Transverse colon (tissue), 4 donors: ENCODE results near the gene NADK. TPM values are rescaled to one million over a fixed set of nuclear protein-coding genes. Genes with fewer than 3 reads are reported as not detected.
A peak's percentile ranks its signal among the peaks of the same experiment; 100 is the strongest.

Experiments
- DNase-seq: peaks from one replicate; pipeline ENCODE4 v3.0.0-alpha.2; 2019
- H3K27ac ChIP-seq, 4 donors: fragments of 200-600 bp; sonication (generic); 2 replicates each; pipeline ENCODE4 v1.5.1; 2016 to 2018; ENCODE audit warnings: inconsistent platforms in 4 of 4
- H3K27me3 ChIP-seq: fragments of 200-600 bp; sonication (generic); 2 replicates; pipeline ENCODE4 v1.5.1; 2017; ENCODE audit warnings: inconsistent platforms
- H3K36me3 ChIP-seq, 4 donors: fragments of 200-600 bp; sonication (generic); 2 replicates each; pipeline ENCODE4 v1.5.1; 2017 to 2019; ENCODE audit warnings: inconsistent platforms in 4 of 4
- H3K4me1 ChIP-seq, 4 donors: fragments of 200-600 bp; sonication (generic); 2 replicates each; pipeline ENCODE4 v1.5.1; 2017 to 2020; ENCODE audit warnings: inconsistent platforms in 4 of 4
- H3K4me3 ChIP-seq, 4 donors: fragments of 200-600 bp; sonication (generic); 1 replicate in 1 of 4; 2 replicates in 3 of 4; pipeline versions ENCODE4 v1.5.1 to v1.6.1; 2017 to 2019; ENCODE audit warnings: inconsistent platforms in 4 of 4
- H3K9me3 ChIP-seq, 2 donors: fragments of 200-600 bp; sonication (generic); 2 replicates each; pipeline ENCODE4 v1.5.1; 2017 to 2019; ENCODE audit warnings: inconsistent platforms in 2 of 2
- CTCF ChIP-seq, 5 experiments: fragments of 200-600 bp in 3 of 5; fragments of 450-650 bp in 2 of 5; sonication (generic) in 3 of 5; IDR thresholded peaks; 1 replicate in 2 of 5; 2 replicates in 3 of 5; pipeline ENCODE4 v1.5.1; 2016 to 2017; ENCODE audit warnings: antibody characterized with exemption in 5 of 5, inconsistent platforms in 3 of 5, mild to moderate bottlenecking in 2 of 5, moderate library complexity in 1 of 5
- EP300 ChIP-seq: sonication (generic); formaldehyde crosslinking; IDR thresholded peaks from one replicate; pipeline ENCODE4 v1.6.1; 2017; ENCODE audit warnings: antibody characterized with exemption, low read depth
- POLR2A ChIP-seq: fragments of 450-650 bp; IDR thresholded peaks from one replicate; pipeline ENCODE4 v1.6.1; 2016; ENCODE audit warnings: antibody characterized with exemption, mild to moderate bottlenecking, moderate library complexity
- POLR2AphosphoS5 ChIP-seq, 3 donors: sonication (generic); formaldehyde crosslinking; IDR thresholded peaks; one replicate each; pipeline ENCODE4 v1.6.1; 2016; ENCODE audit warnings: antibody characterized with exemption in 3 of 3
- WGBS, 2 donors: methylation state at CpG; one replicate each; pipeline ENCODE4 v1.1.5; 2018; ENCODE audit warnings: low coverage in 1 of 2; 5-methylcytosine and 5-hydroxymethylcytosine counted together
- in situ Hi-C, 4 donors: fragments of 200-750 bp; cut with MboI; loops; one replicate each; pipeline versions ENCODE4 v1.15.0 to v1.15.1; 2017; ENCODE audit warnings: low sequenced_read_pairs in 3 of 4, low pct_ligation_motif_present in 1 of 4, low pct_unique_long_range_greater_than_20kb in 1 of 4
- intact Hi-C: fragments of 100-400 bp; cut with DNase I; formaldehyde crosslinking; loops from one replicate; pipeline ENCODE4 v1.15.1; 2023; ENCODE audit warnings: low total_unique reads
- total RNA-seq, 4 donors: library from RNA; depleted of rRNA; stranded (reverse); fragments of >200 nt; gene quantifications; one replicate each; pipeline ENCODE4 v1.1.0, GENCODE V29; 2016

Gene NADK
- total RNA-seq, 4 donors from 2014 or later: 129 to 191 (median 152) TPM

GRCh38 chr1:1763657-1764621 is 14.3 kb downstream of the NADK start:
- DNase-seq: no peak
- 94 to 96% methylated on average over 4 to 32 of the region's 32 CpGs for WGBS, 2 donors
- no peak overlapping the region for H3K4me3 ChIP-seq
- no peak overlapping the region for H3K27ac ChIP-seq
- H3K4me1 ChIP-seq: peaks cover 7 to 11% (median 8%) of the 10 kb centered on the region in 4 donors
- no peaks in the 10 kb centered on the region for H3K27me3 ChIP-seq
- H3K36me3 ChIP-seq: peaks cover 0 to 26% (median 7%) of the 10 kb centered on the region in 4 donors
- no peak for TF ChIP-seq EP300
- no peak for TF ChIP-seq POLR2AphosphoS5 (IDR thresholded peaks at IDR 0.05)
- intact Hi-C loops: no loop called here
- H3K9me3 ChIP-seq: no peaks in the 10 kb centered on the region
- in situ Hi-C loops: loop anchor here in 1 of 4 donors (25.0 kb wide), 1 partner anchor 123 kb away; the partner anchor contains the start of gene GNB1

GRCh38 chr1:1761504-1762376 is 16.5 kb downstream of the NADK start:
- WGBS, 2 donors: 95% methylated on average over 23 of the region's 23 CpGs; no CpG with 5 or more reads in 1 of the 2 donors
- Histone ChIP-seq H3K27ac (no peak overlapping the region), H3K36me3 (peaks cover 0 to 21% (median 7%) of the 10 kb centered on the region in 4 donors), H3K27me3 (no peaks in the 10 kb centered on the region), H3K4me1 (peaks cover 12 to 23% (median 21%) of the 10 kb centered on the region in 4 donors), H3K9me3 (no peaks in the 10 kb centered on the region), H3K4me3 (no peak overlapping the region)
- intact Hi-C loops: no loop called here
- TF ChIP-seq CTCF (IDR thresholded peaks at IDR 0.05): no peak
- TF ChIP-seq POLR2A: no peak
- no peak for TF ChIP-seq EP300
- TF ChIP-seq POLR2AphosphoS5 (IDR thresholded peaks at IDR 0.05): no peak
- in situ Hi-C loops: loop anchor here in 1 of 4 donors (25.0 kb wide), 1 partner anchor 126 kb away; the partner anchor contains the start of gene GNB1
- DNase-seq: no peak

GRCh38 chr1:1760715-1761114 is 17.6 kb downstream of the NADK start:
- intact Hi-C loops: no loop called here
- TF ChIP-seq EP300: no peak
- TF ChIP-seq CTCF (IDR thresholded peaks at IDR 0.05): no peak
- no peak for TF ChIP-seq POLR2AphosphoS5 (IDR thresholded peaks at IDR 0.05)
- TF ChIP-seq POLR2A: no peak
- 84% methylated on average over 10 of the region's 10 CpGs; no CpG with 5 or more reads in 1 of the 2 donors for WGBS, 2 donors
- in situ Hi-C loops: loop anchor here in 1 of 4 donors (25.0 kb wide), 1 partner anchor 127 kb away; the partner anchor contains the start of gene GNB1
- no peak for DNase-seq
- Histone ChIP-seq H3K4me3 (no peak overlapping the region), H3K27ac (no peak overlapping the region), H3K9me3 (no peaks in the 10 kb centered on the region), H3K4me1 (peaks cover 12 to 23% (median 21%) of the 10 kb centered on the region in 4 donors), H3K27me3 (no peaks in the 10 kb centered on the region), H3K36me3 (peaks cover 0 to 32% (median 7%) of the 10 kb centered on the region in 4 donors)

- no peak for DNase-seq
- intact Hi-C loops (no loop called here), in situ Hi-C loops (loop anchor here in 1 of 4 donors (25.0 kb wide), 1 partner anchor 127 kb away; the partner anchor contains the start of gene GNB1)
- no peak for TF ChIP-seq CTCF (IDR thresholded peaks at IDR 0.05)
- no peak for TF ChIP-seq EP300
- no peak for TF ChIP-seq POLR2A
- no peak for TF ChIP-seq POLR2AphosphoS5 (IDR thresholded peaks at IDR 0.05)
- Histone ChIP-seq H3K27ac (peak overlapping the region in 3 of 4 donors; percentile 82 to 88 (median 86)), H3K27me3 (no peaks in the 10 kb centered on the region), H3K9me3 (no peaks in the 10 kb centered on the region), H3K4me3 (no peak overlapping the region), H3K36me3 (peaks cover 0 to 32% (median 8%) of the 10 kb centered on the region in 4 donors), H3K4me1 (peaks cover 12 to 23% (median 21%) of the 10 kb centered on the region in 4 donors)
- 98 to 100% methylated on average over 1 to 20 of the region's 20 CpGs for WGBS, 2 donors
These were observed 18.0 kb downstream of the NADK start for GRCh38 chr1:1760345-1760650.
